ENCODE data around the gene TMEM223. TPM values are rescaled to one million over a fixed set of nuclear protein-coding genes. Genes with fewer than 3 reads are reported as not detected.

The TMEM223 gene
- total RNA-seq, 4 donors from 2014 or later: 1.0 to 28.0 (median 10.0) TPM

- Histone ChIP-seq H3K4me3 (no peak overlapping the region), H3K27ac (no peak overlapping the region), H3K36me3 (no peaks in the 10 kb centered on the region), H3K9me3 (no peaks in the 10 kb centered on the region), H3K27me3 (no peaks in the 10 kb centered on the region), H3K4me1 (peaks cover 0 to 4% of the 10 kb centered on the region in 2 donors)
- intact Hi-C loops (cut with DNase I; ENCODE audit: low total_unique reads): no loop called here
- DNase-seq: no peak
- no peak for TF ChIP-seq POLR2A (IDR thresholded peaks at IDR 0.05)
- TF ChIP-seq, protein P1, sequence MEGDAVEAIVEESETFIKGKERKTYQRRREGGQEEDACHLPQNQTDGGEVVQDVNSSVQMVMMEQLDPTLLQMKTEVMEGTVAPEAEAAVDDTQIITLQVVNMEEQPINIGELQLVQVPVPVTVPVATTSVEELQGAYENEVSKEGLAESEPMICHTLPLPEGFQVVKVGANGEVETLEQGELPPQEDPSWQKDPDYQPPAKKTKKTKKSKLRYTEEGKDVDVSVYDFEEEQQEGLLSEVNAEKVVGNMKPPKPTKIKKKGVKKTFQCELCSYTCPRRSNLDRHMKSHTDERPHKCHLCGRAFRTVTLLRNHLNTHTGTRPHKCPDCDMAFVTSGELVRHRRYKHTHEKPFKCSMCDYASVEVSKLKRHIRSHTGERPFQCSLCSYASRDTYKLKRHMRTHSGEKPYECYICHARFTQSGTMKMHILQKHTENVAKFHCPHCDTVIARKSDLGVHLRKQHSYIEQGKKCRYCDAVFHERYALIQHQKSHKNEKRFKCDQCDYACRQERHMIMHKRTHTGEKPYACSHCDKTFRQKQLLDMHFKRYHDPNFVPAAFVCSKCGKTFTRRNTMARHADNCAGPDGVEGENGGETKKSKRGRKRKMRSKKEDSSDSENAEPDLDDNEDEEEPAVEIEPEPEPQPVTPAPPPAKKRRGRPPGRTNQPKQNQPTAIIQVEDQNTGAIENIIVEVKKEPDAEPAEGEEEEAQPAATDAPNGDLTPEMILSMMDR (IDR thresholded peaks at IDR 0.05): no peak
Measured at GRCh38 chr11:62799486-62799885, 7.7 kb upstream of the TMEM223 start.

GRCh38 chr11:62796281-62796680 is 4.5 kb upstream of the TMEM223 start:
- H3K4me3 ChIP-seq: no peak overlapping the region
- DNase-seq: no peak
- H3K36me3 ChIP-seq: no peaks in the 10 kb centered on the region
- H3K27ac ChIP-seq: no peak overlapping the region
- TF ChIP-seq, protein P1 (IDR thresholded peaks at IDR 0.05): no peak
- TF ChIP-seq POLR2A (IDR thresholded peaks at IDR 0.05): no peak
- peaks cover 0 to 5% of the 10 kb centered on the region in 2 donors for H3K4me1 ChIP-seq
- no peaks in the 10 kb centered on the region for H3K9me3 ChIP-seq
- intact Hi-C loops (cut with DNase I; ENCODE audit: low total_unique reads): no loop called here
- no peaks in the 10 kb centered on the region for H3K27me3 ChIP-seq

DNA sequence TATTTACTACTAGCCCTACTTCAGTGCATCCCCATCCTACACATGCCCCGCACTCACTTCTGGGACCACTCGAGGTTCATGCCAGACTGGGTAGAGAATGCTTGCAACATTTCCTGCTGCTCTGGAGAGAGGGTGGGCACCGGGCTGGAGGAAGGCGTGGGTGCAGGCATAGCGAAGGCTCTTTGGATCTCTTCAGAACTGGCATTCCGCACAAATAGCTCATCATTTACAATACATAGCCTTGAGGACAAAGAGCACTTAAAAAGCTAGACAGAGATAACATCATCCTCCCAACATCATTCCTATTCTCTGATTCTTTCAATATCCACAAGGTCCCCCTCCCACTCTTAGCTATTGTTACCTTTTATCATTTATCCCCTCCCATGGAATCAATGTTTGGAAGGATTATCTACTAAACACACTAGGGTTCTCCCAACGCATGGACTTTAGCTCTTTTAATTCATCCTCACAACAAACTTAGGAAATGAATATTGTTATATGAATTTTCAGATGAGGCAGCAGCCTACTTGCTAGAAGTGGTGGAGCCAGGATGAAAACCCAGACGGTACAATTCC is 2.5 kb upstream of the TMEM223 start:
- H3K4me3 ChIP-seq: no peak overlapping the region
- H3K27ac ChIP-seq: no peak overlapping the region
- no peaks in the 10 kb centered on the region for H3K27me3 ChIP-seq
- no peaks in the 10 kb centered on the region for H3K9me3 ChIP-seq
- no peak for TF ChIP-seq POLR2A (IDR thresholded peaks at IDR 0.05)
- TF ChIP-seq, protein P1 (IDR thresholded peaks at IDR 0.05): no peak
- H3K36me3 ChIP-seq: no peaks in the 10 kb centered on the region
- peaks cover 0 to 5% of the 10 kb centered on the region in 2 donors for H3K4me1 ChIP-seq
- intact Hi-C loops (cut with DNase I; ENCODE audit: low total_unique reads): no loop called here
- no peak for DNase-seq

DNA sequence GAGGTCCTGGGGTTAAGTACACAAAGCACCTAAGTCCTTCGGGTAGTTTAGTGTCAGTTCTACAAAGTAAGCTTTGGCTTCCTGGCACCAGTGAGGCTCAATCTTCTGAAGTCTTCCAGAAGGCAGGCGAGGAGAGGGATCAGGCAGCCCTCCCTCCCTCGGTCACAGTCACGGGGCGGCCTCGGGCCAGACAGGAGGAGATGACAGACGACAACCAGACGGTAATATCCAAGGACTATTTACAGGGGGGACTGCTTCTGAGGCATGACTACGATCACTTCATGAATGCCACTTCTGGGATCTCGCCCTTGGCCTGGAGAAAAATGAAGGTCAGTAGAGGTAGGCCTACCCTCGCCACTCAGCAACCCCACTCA is 383 bp upstream of the TMEM223 start:
- peak overlapping the region; percentile 69 to 72 for H3K4me3 ChIP-seq
- no peak for TF ChIP-seq POLR2A (IDR thresholded peaks at IDR 0.05)
- TF ChIP-seq, protein P1 (IDR thresholded peaks at IDR 0.05): no peak
- H3K9me3 ChIP-seq: no peaks in the 10 kb centered on the region
- intact Hi-C loops (cut with DNase I; ENCODE audit: low total_unique reads): no loop called here
- H3K4me1 ChIP-seq: peaks cover 0 to 5% of the 10 kb centered on the region in 2 donors
- no peaks in the 10 kb centered on the region for H3K36me3 ChIP-seq
- H3K27me3 ChIP-seq: no peaks in the 10 kb centered on the region
- peak overlapping the region; percentile 76 to 85 for H3K27ac ChIP-seq
- peak in 1 of 2 donors; percentile 43 for DNase-seq

DNA sequence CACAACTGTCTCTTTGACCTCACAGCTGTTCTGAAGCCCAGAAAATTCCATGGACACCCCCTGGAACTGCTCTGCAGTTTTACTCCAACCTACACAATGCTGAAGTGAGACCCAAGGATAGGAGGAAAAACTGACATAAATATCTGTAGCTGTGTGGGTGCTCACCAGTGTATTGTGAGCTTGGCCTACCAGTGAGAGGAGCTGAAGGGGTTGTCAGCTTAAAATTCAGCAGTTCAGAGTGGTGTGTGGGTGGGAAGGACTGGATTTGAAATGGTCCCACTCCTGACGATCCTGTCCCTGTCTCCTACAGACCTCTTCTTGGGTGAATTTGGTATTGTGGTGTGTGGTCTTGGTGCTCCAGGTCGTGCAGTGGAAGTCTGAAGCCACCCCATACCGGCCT is 2.2 kb downstream of the TMEM223 start:
- H3K4me1 ChIP-seq: peaks cover 0 to 5% of the 10 kb centered on the region in 2 donors
- no peak for DNase-seq
- H3K9me3 ChIP-seq: no peaks in the 10 kb centered on the region
- no peaks in the 10 kb centered on the region for H3K27me3 ChIP-seq
- TF ChIP-seq POLR2A (IDR thresholded peaks at IDR 0.05): no peak
- TF ChIP-seq, protein P1 (IDR thresholded peaks at IDR 0.05): no peak
- intact Hi-C loops (cut with DNase I; ENCODE audit: low total_unique reads): no loop called here
- no peak overlapping the region for H3K27ac ChIP-seq
- no peaks in the 10 kb centered on the region for H3K36me3 ChIP-seq
- no peak overlapping the region for H3K4me3 ChIP-seq

All from uterus (tissue), 4 donors.